OCI-LY7 (cell line): ENCODE results near the gene PHTF1. TPM values are rescaled to one million over a fixed set of nuclear protein-coding genes. Genes with fewer than 3 reads are reported as not detected.

Experiments used
- BruUV-seq: library from RNA; stranded (reverse); fragments of 400-500 nt; replicated peaks from 2 replicates; lab custom pipeline; 2021; lab: Mats Ljungman, UMichigan
- CTCF ChIA-PET: fragments of 300-600 bp; sonication (Branson Sonifier 250); formaldehyde crosslinking; loops from one replicate; lab custom pipeline; 2022; ENCODE audit warnings: antibody characterized with exemption; ENCODE audit not compliant: unreplicated experiment; lab: Charles Lee
- POLR2A ChIA-PET: fragments of 300-600 bp; sonication (Branson Sonifier 250); formaldehyde crosslinking; loops from one replicate; lab custom pipeline; 2022; ENCODE audit warnings: antibody characterized with exemption; lab: Charles Lee
- DNase-seq: peaks from one replicate; pipeline ENCODE4 v3.0.0-alpha.2; 2015; ENCODE audit warnings: low spot score
- H2AFZ ChIP-seq: fragments of 200-600 bp; sonication (generic), shearing (Covaris generic); 2 replicates; pipeline ENCODE4 v1.6.1; 2014; ENCODE audit warnings: mild to moderate bottlenecking, antibody characterized with exemption, low read length, moderate library complexity
- H3K27ac ChIP-seq: fragments of 200-600 bp; sonication (generic); 2 replicates; pipeline ENCODE4 v1.5.1; 2014; ENCODE audit warnings: mixed run types, low read depth, mild to moderate bottlenecking, moderate library complexity, low read length, inconsistent platforms; ENCODE audit not compliant: poor library complexity, severe bottlenecking
- H3K36me3 ChIP-seq: fragments of 200-600 bp; sonication (generic); 2 replicates; pipeline ENCODE4 v1.6.1; 2014; ENCODE audit warnings: mild to moderate bottlenecking, antibody characterized with exemption, low read length, moderate library complexity, mixed read lengths; ENCODE audit not compliant: insufficient read depth
- H3K4me1 ChIP-seq: fragments of 200-600 bp; sonication (generic); 2 replicates; pipeline ENCODE4 v1.5.1; 2014; ENCODE audit warnings: mild to moderate bottlenecking, low read length; ENCODE audit not compliant: insufficient read depth, poor library complexity, severe bottlenecking
- H3K4me2 ChIP-seq: fragments of 200-600 bp; sonication (generic); 2 replicates; pipeline ENCODE4 v1.6.1; 2014; ENCODE audit warnings: mild to moderate bottlenecking, low read length
- H3K4me3 ChIP-seq: fragments of 200-600 bp; sonication (generic); 2 replicates; pipeline ENCODE4 v1.5.1; 2014; ENCODE audit warnings: mild to moderate bottlenecking, low read depth, low read length; ENCODE audit not compliant: poor library complexity, severe bottlenecking
- H3K79me2 ChIP-seq: fragments of 200-600 bp; sonication (generic); 2 replicates; pipeline ENCODE4 v1.6.1; 2016; ENCODE audit warnings: low read depth, mild to moderate bottlenecking, low read length, moderate library complexity, mixed read lengths; ENCODE audit not compliant: insufficient read depth
- H3K9me2 ChIP-seq: fragments of 200-600 bp; sonication (generic); 2 replicates; pipeline ENCODE4 v1.6.1; 2016; ENCODE audit warnings: mild to moderate bottlenecking, low read length, mixed read lengths; ENCODE audit not compliant: insufficient read depth
- H3K9me3 ChIP-seq: fragments of 200-600 bp; sonication (generic); 2 replicates; pipeline ENCODE4 v1.6.1; 2014; ENCODE audit warnings: mild to moderate bottlenecking, mixed run types, low read length, mixed read lengths
- H4K20me1 ChIP-seq: fragments of 200-600 bp; sonication (generic); 2 replicates; pipeline ENCODE4 v1.6.1; 2014; ENCODE audit warnings: mild to moderate bottlenecking, antibody characterized with exemption, low read length, moderate library complexity, mixed read lengths; ENCODE audit not compliant: insufficient read depth
- CTCF ChIP-seq: fragments of 200-600 bp; sonication (generic); conservative IDR thresholded peaks from 2 replicates; pipeline ENCODE4 v1.5.1; 2014; ENCODE audit warnings: mild to moderate bottlenecking, antibody characterized with exemption, low read length, moderate library complexity, mixed read lengths
- EZH2phosphoT487 ChIP-seq: fragments of 200-600 bp; sonication (generic); IDR thresholded peaks from 2 replicates; pipeline ENCODE4 v1.6.1; 2018; ENCODE audit warnings: low read depth, borderline replicate concordance, mild to moderate bottlenecking, mixed run types, antibody characterized with exemption, low read length, moderate library complexity, mixed read lengths
- intact Hi-C: fragments of 100-400 bp; cut with micrococcal nuclease; formaldehyde crosslinking; loops from one replicate; pipeline ENCODE4 v1.10.0; 2022; ENCODE audit not compliant: unreplicated experiment
- total RNA-seq, 2 experiments: library from RNA; depleted of rRNA in 1 of 2; stranded (reverse); fragments of >200 nt in 1 of 2; shearing (Covaris generic) in 1 of 2; gene quantifications; 2 replicates each; pipeline ENCODE4 v1.2.3, GENCODE V29; 2014 to 2022

Gene PHTF1
- total RNA-seq, 2 experiments from 2014 or later, result 11.8 to 18.8 TPM

GRCh38 chr1:113793878-113794834, 34.9 kb upstream of the PHTF1 start:
- peaks cover 3% of the 10 kb centered on the region for H3K4me1 ChIP-seq
- H3K9me3 ChIP-seq, result no peaks in the 10 kb centered on the region
- H3K36me3 ChIP-seq, result peaks cover 59% of the 10 kb centered on the region
- H3K4me3 ChIP-seq, result no peak overlapping the region
- ChIA-PET POLR2A (interaction anchor here (1.4 to 1.8 kb wide), 2 partner anchors 10 to 11 kb away, joined by 4 read pairs; no protein-coding TSS in a partner anchor), CTCF (no interaction called here)
- no peak overlapping the region for H3K27ac ChIP-seq
- H3K4me2 ChIP-seq, result no peak overlapping the region
- intact Hi-C loops, result no loop called here
- peaks cover 4% of the 10 kb centered on the region; the same call in 1 of the 2 replicates for H4K20me1 ChIP-seq
- no peak overlapping the region for H2AFZ ChIP-seq
- peaks cover 37% of the 10 kb centered on the region; the same call in 1 of the 2 replicates for H3K79me2 ChIP-seq
- DNase-seq, result no peak
- no TSS peak for BruUV-seq
- H3K9me2 ChIP-seq, result no peaks in the 10 kb centered on the region
- TF ChIP-seq EZH2phosphoT487 (no peak), CTCF (no peak)

GRCh38 chr1:113792986-113793385, 33.7 kb upstream of the PHTF1 start:
- peaks cover 28% of the 10 kb centered on the region; the same call in 1 of the 2 replicates for H3K79me2 ChIP-seq
- H3K27ac ChIP-seq, result no peak overlapping the region
- no peak overlapping the region for H3K4me2 ChIP-seq
- peaks cover 58% of the 10 kb centered on the region for H3K36me3 ChIP-seq
- H3K9me2 ChIP-seq, result no peaks in the 10 kb centered on the region
- intact Hi-C loops, result no loop called here
- H3K4me3 ChIP-seq, result no peak overlapping the region
- H3K4me1 ChIP-seq, result peaks cover 3% of the 10 kb centered on the region
- no peak overlapping the region for H2AFZ ChIP-seq
- no peak for TF ChIP-seq CTCF
- TF ChIP-seq EZH2phosphoT487, result no peak
- ChIA-PET POLR2A (interaction anchor here (0.6 to 1.8 kb wide), 4 partner anchors 8 to 33 kb away, joined by 3 to 4 read pairs (median 4); no protein-coding TSS in a partner anchor), CTCF (no interaction called here)
- DNase-seq, result no peak
- H4K20me1 ChIP-seq, result no peaks in the 10 kb centered on the region
- H3K9me3 ChIP-seq, result no peaks in the 10 kb centered on the region
- BruUV-seq, result no TSS peak
